Endothelial cell of umbilical vein (primary cell): ENCODE results near the gene GRSF1.

Source experiments
- EZH2 ChIP-seq: IDR thresholded peaks from 2 replicates; pipeline ENCODE4 v1.6.1; 2012; ENCODE audit warnings: borderline replicate concordance, low read depth, mild to moderate bottlenecking, moderate library complexity, low read length, inconsistent platforms; ENCODE audit not compliant: severe bottlenecking
- FOS ChIP-seq: IDR thresholded peaks from 2 replicates; pipeline ENCODE4 v1.6.1; 2011; ENCODE audit warnings: mild to moderate bottlenecking, low read length, moderate library complexity, borderline replicate concordance; ENCODE audit not compliant: insufficient read depth
- GATA2 ChIP-seq: IDR thresholded peaks from 2 replicates; pipeline ENCODE4 v1.7.0; 2011; ENCODE audit warnings: low read depth, mild to moderate bottlenecking, moderate library complexity, mixed read lengths, low read length; ENCODE audit not compliant: insufficient read length, insufficient read depth
- JUN ChIP-seq: IDR thresholded peaks from 2 replicates; pipeline ENCODE4 v1.6.1; 2011; ENCODE audit warnings: borderline replicate concordance, low read depth; ENCODE audit not compliant: insufficient read length, insufficient read depth
- POLR2A ChIP-seq: IDR thresholded peaks from 2 replicates; pipeline ENCODE4 v1.6.1; 2012; ENCODE audit warnings: low read depth, mild to moderate bottlenecking, control low read depth, low read length
- POLR2AphosphoS5 ChIP-seq: IDR thresholded peaks from 2 replicates; pipeline ENCODE4 v1.6.1; 2012; ENCODE audit warnings: low read depth, mild to moderate bottlenecking, control low read depth, low read length, moderate library complexity; ENCODE audit not compliant: insufficient read depth
- TF ChIP-seq, protein P1 (sequence below), 2 donors: IDR thresholded peaks; 1 replicate in 1 of 2; 2 replicates in 1 of 2; pipeline ENCODE4 v1.5.1; 2011; ENCODE audit warnings: low read length in 2 of 2, mild to moderate bottlenecking in 2 of 2, moderate library complexity in 2 of 2, control low read depth in 1 of 2, inconsistent platforms in 1 of 2, low read depth in 1 of 2; ENCODE audit not compliant: insufficient read depth in 1 of 2; ENCODE audit errors: extremely low read depth in 1 of 2
- TF ChIP-seq, protein P2 (sequence below): IDR thresholded peaks from 2 replicates; pipeline ENCODE4 v1.6.1; 2011; ENCODE audit not compliant: insufficient read depth, insufficient read length

DNA sequence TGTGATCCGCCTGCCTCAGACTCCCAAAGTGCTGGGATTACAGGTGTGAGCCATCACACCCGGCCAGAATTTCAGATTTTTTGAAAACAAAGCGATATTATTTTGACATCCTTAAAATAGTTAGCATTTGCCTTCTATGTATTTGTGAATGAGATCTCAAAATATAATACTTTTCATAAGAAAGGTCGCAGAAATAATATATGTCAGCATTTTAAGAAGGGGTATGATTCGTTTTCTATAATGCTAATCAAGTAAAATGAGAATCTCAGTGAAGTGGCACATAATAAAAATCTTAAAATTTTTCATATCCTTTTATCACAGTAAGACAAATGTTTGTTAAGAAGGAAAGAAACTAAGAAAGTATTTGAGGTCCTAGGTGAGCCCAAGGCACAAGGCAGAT, 52.2 kb downstream of the GRSF1 start:
- TF ChIP-seq, protein P1, sequence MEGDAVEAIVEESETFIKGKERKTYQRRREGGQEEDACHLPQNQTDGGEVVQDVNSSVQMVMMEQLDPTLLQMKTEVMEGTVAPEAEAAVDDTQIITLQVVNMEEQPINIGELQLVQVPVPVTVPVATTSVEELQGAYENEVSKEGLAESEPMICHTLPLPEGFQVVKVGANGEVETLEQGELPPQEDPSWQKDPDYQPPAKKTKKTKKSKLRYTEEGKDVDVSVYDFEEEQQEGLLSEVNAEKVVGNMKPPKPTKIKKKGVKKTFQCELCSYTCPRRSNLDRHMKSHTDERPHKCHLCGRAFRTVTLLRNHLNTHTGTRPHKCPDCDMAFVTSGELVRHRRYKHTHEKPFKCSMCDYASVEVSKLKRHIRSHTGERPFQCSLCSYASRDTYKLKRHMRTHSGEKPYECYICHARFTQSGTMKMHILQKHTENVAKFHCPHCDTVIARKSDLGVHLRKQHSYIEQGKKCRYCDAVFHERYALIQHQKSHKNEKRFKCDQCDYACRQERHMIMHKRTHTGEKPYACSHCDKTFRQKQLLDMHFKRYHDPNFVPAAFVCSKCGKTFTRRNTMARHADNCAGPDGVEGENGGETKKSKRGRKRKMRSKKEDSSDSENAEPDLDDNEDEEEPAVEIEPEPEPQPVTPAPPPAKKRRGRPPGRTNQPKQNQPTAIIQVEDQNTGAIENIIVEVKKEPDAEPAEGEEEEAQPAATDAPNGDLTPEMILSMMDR (IDR thresholded peaks at IDR 0.05; ENCODE audit: extremely low read depth in 1 of 2, insufficient read depth in 1 of 2, low read depth in 1 of 2, low read length in 2 of 2), result no peak
- TF ChIP-seq EZH2 (no peak), FOS (no peak), JUN (no peak), GATA2 (no peak), POLR2A (no peak), POLR2AphosphoS5 (no peak)
- TF ChIP-seq, protein P2, sequence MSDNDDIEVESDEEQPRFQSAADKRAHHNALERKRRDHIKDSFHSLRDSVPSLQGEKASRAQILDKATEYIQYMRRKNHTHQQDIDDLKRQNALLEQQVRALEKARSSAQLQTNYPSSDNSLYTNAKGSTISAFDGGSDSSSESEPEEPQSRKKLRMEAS, result no peak
